HepG2 (cell line): ENCODE data around the gene NEK5. TPM values are rescaled to one million over a fixed set of nuclear protein-coding genes. Genes with fewer than 3 reads are reported as not detected.

Experiments
- ARNTL ChIP-seq: sonication (generic); formaldehyde crosslinking; IDR thresholded peaks from 2 replicates; pipeline ENCODE4 v1.4.0; 2020; ENCODE audit warnings: mild to moderate bottlenecking, missing genetic modification reagents
- ERF ChIP-seq: IDR thresholded peaks from 2 replicates; pipeline ENCODE4 v1.6.1; 2018; ENCODE audit warnings: missing biosample characterization, missing genetic modification reagents
- KAT7 ChIP-seq: IDR thresholded peaks from 2 replicates; pipeline ENCODE4 v1.6.1; 2018; ENCODE audit warnings: borderline replicate concordance, missing compliant biosample characterization
- MYNN ChIP-seq: sonication (generic); formaldehyde crosslinking; IDR thresholded peaks from 2 replicates; pipeline ENCODE4 v1.4.0; 2020; ENCODE audit warnings: mild to moderate bottlenecking, low read depth, missing genetic modification reagents
- NFE2 ChIP-seq: sonication (generic); formaldehyde crosslinking; IDR thresholded peaks from 2 replicates; pipeline ENCODE4 v1.4.0; 2020; ENCODE audit warnings: missing genetic modification reagents
- POLR2AphosphoS2 ChIP-seq: IDR thresholded peaks from 2 replicates; pipeline ENCODE4 v1.6.1; 2011; ENCODE audit warnings: low read depth, low read length, improper control_type of control experiment
- SIX4 ChIP-seq: sonication (generic); formaldehyde crosslinking; IDR thresholded peaks from 2 replicates; pipeline ENCODE4 v1.4.0; 2020; ENCODE audit warnings: missing genetic modification reagents
- SMAD9 ChIP-seq: sonication (generic); formaldehyde crosslinking; IDR thresholded peaks from 2 replicates; pipeline ENCODE4 v1.5.1; 2020; ENCODE audit warnings: mild to moderate bottlenecking, missing genetic modification reagents
- TEAD3 ChIP-seq: optimal IDR thresholded peaks from 2 replicates; pipeline ENCODE3; 2016; ENCODE audit warnings: borderline replicate concordance
- THYN1 ChIP-seq: sonication (generic); formaldehyde crosslinking; IDR thresholded peaks from 2 replicates; pipeline ENCODE4 v1.8.1; 2023; ENCODE audit warnings: low read depth, mild to moderate bottlenecking, moderate library complexity, missing genetic modification reagents, borderline replicate concordance
- ZC3H13 ChIP-seq: sonication (generic); formaldehyde crosslinking; IDR thresholded peaks from 2 replicates; pipeline ENCODE4 v1.8.1; 2023; ENCODE audit warnings: mild to moderate bottlenecking, missing genetic modification reagents, moderate library complexity
- ZNF207 ChIP-seq: fragments of 450-650 bp; IDR thresholded peaks from 2 replicates; pipeline ENCODE4 v1.6.1; 2016; ENCODE audit warnings: antibody characterized with exemption, borderline replicate concordance
- ZNF350 ChIP-seq: sonication (generic); formaldehyde crosslinking; IDR thresholded peaks from 2 replicates; pipeline ENCODE4 v1.4.0; 2020; ENCODE audit warnings: mild to moderate bottlenecking, low read depth, missing genetic modification reagents, borderline replicate concordance
- ZNF446 ChIP-seq: sonication (generic); formaldehyde crosslinking; IDR thresholded peaks from 2 replicates; pipeline ENCODE4 v1.5.0; 2020; ENCODE audit warnings: mild to moderate bottlenecking, missing genetic modification reagents
- ZNF556 ChIP-seq: sonication (generic); formaldehyde crosslinking; IDR thresholded peaks from 2 replicates; pipeline ENCODE4 v1.4.0; 2020; ENCODE audit warnings: mild to moderate bottlenecking, missing genetic modification reagents, borderline replicate concordance
- ZNF749 ChIP-seq: sonication (generic); formaldehyde crosslinking; IDR thresholded peaks from 2 replicates; pipeline ENCODE4 v1.8.0; 2022; ENCODE audit warnings: mild to moderate bottlenecking, missing genetic modification reagents, moderate library complexity, borderline replicate concordance
- ZNF850 ChIP-seq: sonication (generic); formaldehyde crosslinking; conservative IDR thresholded peaks from 2 replicates; pipeline ENCODE4 v1.9.0; 2021; ENCODE audit warnings: mild to moderate bottlenecking, missing genetic modification reagents
- polyA plus RNA-seq, 8 experiments: library from polyadenylated mRNA; depleted of rRNA in 3 of 8; stranded (reverse) in 7 of 8; unstranded in 1 of 8; fragments of >200 nt; fragmentation: Illumina TruSeq in 4 of 8; extraction: Trizol in 4 of 8; gene quantifications; 2 replicates each; pipeline versions ENCODE4 v1.2.1 to v1.2.3, GENCODE V29; 2011 to 2016; ENCODE audit warnings: low read depth in 4 of 8, missing spikeins in 1 of 8, mixed read lengths in 1 of 8; ENCODE audit not compliant: insufficient read depth in 1 of 8
- total RNA-seq, 5 experiments: library from RNA; depleted of rRNA; stranded (reverse); fragments of >200 nt; fragmentation: Illumina TruSeq; extraction: Trizol; gene quantifications; 2 replicates each; pipeline ENCODE4 v1.2.3, GENCODE V29; 2016; ENCODE audit warnings: low read depth in 1 of 5
- TF ChIP-seq, protein P1 (sequence below): IDR thresholded peaks from 2 replicates; pipeline ENCODE4 v1.6.1; 2016; ENCODE audit warnings: low read depth, control low read depth
- TF ChIP-seq, protein P2 (sequence below): sonication (generic); formaldehyde crosslinking; IDR thresholded peaks from 2 replicates; pipeline ENCODE4 v1.4.0; 2020; ENCODE audit warnings: mild to moderate bottlenecking, missing genetic modification reagents
- TF ChIP-seq, protein P3 (sequence below): sonication (generic); formaldehyde crosslinking; IDR thresholded peaks from 2 replicates; pipeline ENCODE4 v1.4.0; 2020; ENCODE audit warnings: missing genetic modification reagents, borderline replicate concordance

NEK5 gene
- total and polyA plus RNA-seq, 2 of the 13 experiments (the other 11 are each of a cell fraction or from before 2014, with no cell fraction given): 0.12 to 0.22 TPM

DNA sequence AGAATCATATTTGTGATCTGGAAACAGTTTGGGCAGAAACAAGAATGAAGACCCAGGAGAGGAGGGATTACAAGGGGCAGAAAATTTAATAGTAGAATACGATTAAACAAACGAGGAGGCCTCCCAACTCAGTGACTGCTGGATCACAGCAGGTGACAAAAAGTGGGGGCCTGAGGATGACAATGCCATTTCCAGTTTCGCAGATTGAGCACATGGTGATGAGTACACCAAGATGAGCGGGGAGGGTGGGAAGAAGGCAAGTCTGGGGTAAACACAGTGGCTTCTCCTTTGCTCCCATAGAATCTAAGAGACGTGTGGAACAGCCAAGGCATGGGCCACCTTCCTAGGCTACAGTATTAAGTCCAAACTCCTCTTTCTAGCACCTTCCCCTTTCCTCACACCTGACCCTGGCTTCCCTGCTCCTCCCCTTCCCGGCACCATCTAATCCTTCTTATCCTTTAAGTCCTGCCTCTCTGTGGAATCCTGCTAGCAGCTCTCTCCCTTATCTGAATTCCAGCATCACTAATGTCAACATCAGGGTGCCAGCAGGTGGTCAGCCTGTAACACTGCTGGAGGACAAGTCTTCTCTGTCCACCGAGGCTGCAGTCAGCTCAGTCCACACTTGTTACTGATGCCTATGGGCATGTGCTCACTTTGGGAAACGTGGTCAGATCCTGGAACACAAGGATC lies 131.1 kb downstream of the NEK5 start (continued):
- TF ChIP-seq, protein P1, sequence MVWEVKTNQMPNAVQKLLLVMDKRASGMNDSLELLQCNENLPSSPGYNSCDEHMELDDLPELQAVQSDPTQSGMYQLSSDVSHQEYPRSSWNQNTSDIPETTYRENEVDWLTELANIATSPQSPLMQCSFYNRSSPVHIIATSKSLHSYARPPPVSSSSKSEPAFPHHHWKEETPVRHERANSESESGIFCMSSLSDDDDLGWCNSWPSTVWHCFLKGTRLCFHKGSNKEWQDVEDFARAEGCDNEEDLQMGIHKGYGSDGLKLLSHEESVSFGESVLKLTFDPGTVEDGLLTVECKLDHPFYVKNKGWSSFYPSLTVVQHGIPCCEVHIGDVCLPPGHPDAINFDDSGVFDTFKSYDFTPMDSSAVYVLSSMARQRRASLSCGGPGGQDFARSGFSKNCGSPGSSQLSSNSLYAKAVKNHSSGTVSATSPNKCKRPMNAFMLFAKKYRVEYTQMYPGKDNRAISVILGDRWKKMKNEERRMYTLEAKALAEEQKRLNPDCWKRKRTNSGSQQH (CRISPR knock-in tag): peak; percentile 72; the same call in 1 of the 2 replicates
- peak; percentile 74; the same call in 1 of the 2 replicates for TF ChIP-seq ERF (CRISPR knock-in tag)
- peak; percentile 47; the same call in 1 of the 2 replicates for TF ChIP-seq ZNF556 (CRISPR knock-in tag)
- peak; percentile 55; the same call in 1 of the 2 replicates for TF ChIP-seq ZNF749 (CRISPR knock-in tag)
- TF ChIP-seq, protein P2, sequence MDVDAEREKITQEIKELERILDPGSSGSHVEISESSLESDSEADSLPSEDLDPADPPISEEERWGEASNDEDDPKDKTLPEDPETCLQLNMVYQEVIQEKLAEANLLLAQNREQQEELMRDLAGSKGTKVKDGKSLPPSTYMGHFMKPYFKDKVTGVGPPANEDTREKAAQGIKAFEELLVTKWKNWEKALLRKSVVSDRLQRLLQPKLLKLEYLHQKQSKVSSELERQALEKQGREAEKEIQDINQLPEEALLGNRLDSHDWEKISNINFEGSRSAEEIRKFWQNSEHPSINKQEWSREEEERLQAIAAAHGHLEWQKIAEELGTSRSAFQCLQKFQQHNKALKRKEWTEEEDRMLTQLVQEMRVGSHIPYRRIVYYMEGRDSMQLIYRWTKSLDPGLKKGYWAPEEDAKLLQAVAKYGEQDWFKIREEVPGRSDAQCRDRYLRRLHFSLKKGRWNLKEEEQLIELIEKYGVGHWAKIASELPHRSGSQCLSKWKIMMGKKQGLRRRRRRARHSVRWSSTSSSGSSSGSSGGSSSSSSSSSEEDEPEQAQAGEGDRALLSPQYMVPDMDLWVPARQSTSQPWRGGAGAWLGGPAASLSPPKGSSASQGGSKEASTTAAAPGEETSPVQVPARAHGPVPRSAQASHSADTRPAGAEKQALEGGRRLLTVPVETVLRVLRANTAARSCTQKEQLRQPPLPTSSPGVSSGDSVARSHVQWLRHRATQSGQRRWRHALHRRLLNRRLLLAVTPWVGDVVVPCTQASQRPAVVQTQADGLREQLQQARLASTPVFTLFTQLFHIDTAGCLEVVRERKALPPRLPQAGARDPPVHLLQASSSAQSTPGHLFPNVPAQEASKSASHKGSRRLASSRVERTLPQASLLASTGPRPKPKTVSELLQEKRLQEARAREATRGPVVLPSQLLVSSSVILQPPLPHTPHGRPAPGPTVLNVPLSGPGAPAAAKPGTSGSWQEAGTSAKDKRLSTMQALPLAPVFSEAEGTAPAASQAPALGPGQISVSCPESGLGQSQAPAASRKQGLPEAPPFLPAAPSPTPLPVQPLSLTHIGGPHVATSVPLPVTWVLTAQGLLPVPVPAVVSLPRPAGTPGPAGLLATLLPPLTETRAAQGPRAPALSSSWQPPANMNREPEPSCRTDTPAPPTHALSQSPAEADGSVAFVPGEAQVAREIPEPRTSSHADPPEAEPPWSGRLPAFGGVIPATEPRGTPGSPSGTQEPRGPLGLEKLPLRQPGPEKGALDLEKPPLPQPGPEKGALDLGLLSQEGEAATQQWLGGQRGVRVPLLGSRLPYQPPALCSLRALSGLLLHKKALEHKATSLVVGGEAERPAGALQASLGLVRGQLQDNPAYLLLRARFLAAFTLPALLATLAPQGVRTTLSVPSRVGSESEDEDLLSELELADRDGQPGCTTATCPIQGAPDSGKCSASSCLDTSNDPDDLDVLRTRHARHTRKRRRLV: no peak
- TF ChIP-seq, protein P3, sequence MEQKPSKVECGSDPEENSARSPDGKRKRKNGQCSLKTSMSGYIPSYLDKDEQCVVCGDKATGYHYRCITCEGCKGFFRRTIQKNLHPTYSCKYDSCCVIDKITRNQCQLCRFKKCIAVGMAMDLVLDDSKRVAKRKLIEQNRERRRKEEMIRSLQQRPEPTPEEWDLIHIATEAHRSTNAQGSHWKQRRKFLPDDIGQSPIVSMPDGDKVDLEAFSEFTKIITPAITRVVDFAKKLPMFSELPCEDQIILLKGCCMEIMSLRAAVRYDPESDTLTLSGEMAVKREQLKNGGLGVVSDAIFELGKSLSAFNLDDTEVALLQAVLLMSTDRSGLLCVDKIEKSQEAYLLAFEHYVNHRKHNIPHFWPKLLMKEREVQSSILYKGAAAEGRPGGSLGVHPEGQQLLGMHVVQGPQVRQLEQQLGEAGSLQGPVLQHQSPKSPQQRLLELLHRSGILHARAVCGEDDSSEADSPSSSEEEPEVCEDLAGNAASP: peak; percentile 86; the same call in 1 of the 2 replicates
- no peak for TF ChIP-seq ARNTL (CRISPR knock-in tag)
- TF ChIP-seq POLR2AphosphoS2: no peak
- TF ChIP-seq NFE2: no peak
- TF ChIP-seq ZC3H13 (CRISPR knock-in tag): no peak
- no peak for TF ChIP-seq ZNF850 (CRISPR knock-in tag)
- peak; percentile 99 for TF ChIP-seq TEAD3
- TF ChIP-seq ZNF350: no peak
- TF ChIP-seq MYNN (CRISPR knock-in tag): no peak
- TF ChIP-seq ZNF446: no peak
- peak; percentile 93 for TF ChIP-seq SIX4 (CRISPR knock-in tag)
- TF ChIP-seq SMAD9 (CRISPR knock-in tag): no peak
- no peak for TF ChIP-seq ZNF207
- no peak for TF ChIP-seq KAT7
- 0 out of 2 replicates have a peak, but pooled peaks have one; percentile 28 for TF ChIP-seq THYN1 (CRISPR knock-in tag)
